Smooth muscle cell (in vitro differentiated cells): ENCODE results near the gene SLC36A2. TPM values are rescaled to one million over a fixed set of nuclear protein-coding genes. Genes with fewer than 3 reads are reported as not detected.

Experiments used
- DNase-seq: peaks from one replicate; lab custom pipeline; 2025; ENCODE audit not compliant: unreplicated experiment; lab: John Stamatoyannopoulos, UW
- H2AFZ ChIP-seq: fragments of 200-600 bp; sonication (generic); 2 replicates; pipeline ENCODE4 v1.6.0; 2016; ENCODE audit warnings: antibody characterized with exemption, low read depth, mild to moderate bottlenecking
- H3F3A ChIP-seq: fragments of 200-600 bp; sonication (generic); 2 replicates; pipeline ENCODE4 v1.6.0; 2017; ENCODE audit warnings: antibody characterized with exemption, low read depth
- H3K27ac ChIP-seq: fragments of 200-600 bp; sonication (generic); 2 replicates; pipeline ENCODE4 v1.5.1; 2016; ENCODE audit warnings: low read depth, mild to moderate bottlenecking
- H3K27me3 ChIP-seq: fragments of 200-600 bp; sonication (generic); 2 replicates; pipeline ENCODE4 v1.6.1; 2016; ENCODE audit warnings: low read depth, mild to moderate bottlenecking
- H3K36me3 ChIP-seq: fragments of 200-600 bp; sonication (generic); 2 replicates; pipeline ENCODE4 v1.5.1; 2016; ENCODE audit warnings: low read depth
- H3K4me1 ChIP-seq: fragments of 200-600 bp; sonication (generic); 2 replicates; pipeline ENCODE4 v1.5.1; 2016; ENCODE audit warnings: low read depth
- H3K4me2 ChIP-seq: fragments of 200-600 bp; sonication (generic); 2 replicates; pipeline ENCODE4 v1.6.0; 2016; ENCODE audit warnings: mild to moderate bottlenecking
- H3K4me3 ChIP-seq: fragments of 200-600 bp; sonication (generic); 2 replicates; pipeline ENCODE4 v1.5.1; 2016; ENCODE audit warnings: mild to moderate bottlenecking
- H3K79me2 ChIP-seq: fragments of 200-600 bp; sonication (generic); 2 replicates; pipeline ENCODE4 v1.6.0; 2016; ENCODE audit warnings: low read depth, mild to moderate bottlenecking
- H3K9ac ChIP-seq: fragments of 200-600 bp; sonication (generic); 2 replicates; pipeline ENCODE4 v1.6.0; 2016; ENCODE audit warnings: low read depth
- H3K9me3 ChIP-seq: fragments of 200-600 bp; sonication (generic); replicated peaks from 2 replicates; pipeline ENCODE4 v1.5.1; 2016; ENCODE audit warnings: low read depth
- H4K20me1 ChIP-seq: fragments of 200-600 bp; sonication (generic); 2 replicates; pipeline ENCODE4 v1.6.0; 2016; ENCODE audit warnings: low read depth
- WGBS: methylation state at CpG from one replicate; pipeline ENCODE4 v1.1.7; 2016; ENCODE audit warnings: low lambda C conversion rate; 5-methylcytosine and 5-hydroxymethylcytosine counted together
- polyA plus RNA-seq: library from polyadenylated mRNA; unstranded; fragments of >200 nt; fragmentation: Nextera tagmentation; extraction: Ambion mirVana; gene quantifications from 2 replicates; pipeline ENCODE4 v1.2.1, GENCODE V29; 2016
- total RNA-seq: library from RNA; depleted of rRNA; stranded (reverse); fragments of >200 nt; gene quantifications from 2 replicates; pipeline ENCODE4 v1.2.3, GENCODE V29; 2014
- TF ChIP-seq, protein P1 (sequence below): fragments of 200-600 bp; sonication (generic); IDR thresholded peaks from 2 replicates; pipeline ENCODE4 v1.5.1; 2017; ENCODE audit warnings: borderline replicate concordance, mild to moderate bottlenecking, antibody characterized with exemption; ENCODE audit not compliant: insufficient read depth, poor library complexity, severe bottlenecking

Gene SLC36A2
- total and polyA plus RNA-seq, 2 experiments from 2014 or later: not detected

DNA sequence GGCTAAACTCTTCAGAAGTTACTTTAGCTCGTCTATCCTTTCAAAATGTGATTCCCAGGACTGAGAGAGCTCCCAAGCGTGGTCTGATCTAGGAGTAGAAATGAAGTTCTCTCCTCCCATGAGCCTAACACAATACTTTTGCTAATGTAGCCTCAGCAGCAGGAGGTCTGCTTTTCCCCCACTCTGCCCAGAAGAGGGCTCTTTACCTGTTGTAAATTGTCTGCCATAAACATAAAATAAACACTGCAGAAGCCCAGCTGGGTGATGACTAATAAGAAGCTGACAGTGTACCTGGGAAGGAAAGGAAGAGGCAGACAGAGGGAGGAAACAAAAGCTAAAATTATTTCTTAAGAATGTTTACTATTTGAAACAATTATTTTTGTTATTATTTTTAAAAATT, 59.2 kb downstream of the SLC36A2 start:
- Histone ChIP-seq H3F3A (no peaks in the 10 kb centered on the region), H3K4me1 (no peaks in the 10 kb centered on the region), H3K9me3 (no peaks in the 10 kb centered on the region), H2AFZ (no peak overlapping the region), H4K20me1 (no peaks in the 10 kb centered on the region), H3K36me3 (no peaks in the 10 kb centered on the region), H3K79me2 (no peaks in the 10 kb centered on the region), H3K4me2 (no peak overlapping the region), H3K27me3 (no peaks in the 10 kb centered on the region), H3K27ac (no peak overlapping the region), H3K4me3 (no peak overlapping the region), H3K9ac (no peak overlapping the region)
- TF ChIP-seq, protein P1, sequence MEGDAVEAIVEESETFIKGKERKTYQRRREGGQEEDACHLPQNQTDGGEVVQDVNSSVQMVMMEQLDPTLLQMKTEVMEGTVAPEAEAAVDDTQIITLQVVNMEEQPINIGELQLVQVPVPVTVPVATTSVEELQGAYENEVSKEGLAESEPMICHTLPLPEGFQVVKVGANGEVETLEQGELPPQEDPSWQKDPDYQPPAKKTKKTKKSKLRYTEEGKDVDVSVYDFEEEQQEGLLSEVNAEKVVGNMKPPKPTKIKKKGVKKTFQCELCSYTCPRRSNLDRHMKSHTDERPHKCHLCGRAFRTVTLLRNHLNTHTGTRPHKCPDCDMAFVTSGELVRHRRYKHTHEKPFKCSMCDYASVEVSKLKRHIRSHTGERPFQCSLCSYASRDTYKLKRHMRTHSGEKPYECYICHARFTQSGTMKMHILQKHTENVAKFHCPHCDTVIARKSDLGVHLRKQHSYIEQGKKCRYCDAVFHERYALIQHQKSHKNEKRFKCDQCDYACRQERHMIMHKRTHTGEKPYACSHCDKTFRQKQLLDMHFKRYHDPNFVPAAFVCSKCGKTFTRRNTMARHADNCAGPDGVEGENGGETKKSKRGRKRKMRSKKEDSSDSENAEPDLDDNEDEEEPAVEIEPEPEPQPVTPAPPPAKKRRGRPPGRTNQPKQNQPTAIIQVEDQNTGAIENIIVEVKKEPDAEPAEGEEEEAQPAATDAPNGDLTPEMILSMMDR: no peak
- WGBS: 49% methylated on average over 2 of the region's 2 CpGs
- DNase-seq: no peak

DNA sequence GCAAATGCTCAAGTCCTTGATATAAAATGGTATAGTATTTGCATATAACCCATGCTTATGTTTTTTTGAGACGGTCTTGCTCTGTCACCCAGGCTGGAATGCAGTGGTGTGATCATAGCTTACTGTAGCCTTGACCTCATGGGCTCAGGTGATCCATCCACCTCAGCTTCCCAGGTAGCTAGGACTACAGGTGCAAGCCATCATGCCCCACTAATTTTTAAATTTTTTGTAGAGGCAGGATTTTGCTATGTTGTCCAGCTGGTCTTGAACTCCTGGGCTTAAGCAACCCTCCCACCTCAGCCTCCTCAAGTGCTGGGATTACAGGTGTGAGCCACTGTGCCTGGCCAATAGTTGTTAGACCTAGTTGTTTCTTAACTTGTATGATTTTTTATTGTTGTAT, 61.1 kb downstream of the SLC36A2 start:
- H3K27ac ChIP-seq: peak overlapping the region; percentile 51
- H2AFZ ChIP-seq: no peak overlapping the region
- no peaks in the 10 kb centered on the region for H3K27me3 ChIP-seq
- H3K4me1 ChIP-seq: no peaks in the 10 kb centered on the region
- no peaks in the 10 kb centered on the region for H4K20me1 ChIP-seq
- no peak overlapping the region for H3K9ac ChIP-seq
- H3K4me3 ChIP-seq: no peak overlapping the region
- no peaks in the 10 kb centered on the region for H3K36me3 ChIP-seq
- H3K79me2 ChIP-seq: no peaks in the 10 kb centered on the region
- no peaks in the 10 kb centered on the region for H3K9me3 ChIP-seq
- H3K4me2 ChIP-seq: no peak overlapping the region
- no peak for DNase-seq
- 78% methylated on average over 1 of the region's 1 CpG for WGBS
- no peaks in the 10 kb centered on the region for H3F3A ChIP-seq
- TF ChIP-seq, protein P1: no peak

DNA sequence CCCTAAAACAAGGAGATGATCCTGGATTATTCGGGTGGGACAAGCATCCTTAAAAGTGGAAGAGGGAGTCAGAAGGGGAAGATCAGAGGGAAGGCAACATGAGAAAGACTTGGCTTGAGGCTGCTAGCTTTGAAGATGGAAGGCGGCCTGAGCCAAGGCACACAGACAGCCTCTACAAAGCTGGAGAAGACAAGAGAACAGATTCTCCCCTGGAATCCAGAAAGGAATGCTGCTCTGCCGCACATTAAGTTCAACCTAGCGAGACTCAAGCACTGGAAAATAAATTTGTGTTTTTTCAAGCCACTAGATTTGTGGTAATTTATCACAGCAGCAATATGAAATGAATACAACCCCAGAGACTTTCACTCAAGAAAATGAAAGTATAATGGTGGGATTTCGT, 61.7 kb downstream of the SLC36A2 start:
- DNase-seq: no peak
- 67% methylated on average over 5 of the region's 5 CpGs for WGBS
- Histone ChIP-seq H4K20me1 (no peaks in the 10 kb centered on the region), H3K27me3 (no peaks in the 10 kb centered on the region), H3K79me2 (no peaks in the 10 kb centered on the region), H3K27ac (peak overlapping the region; percentile 51), H3K9me3 (no peaks in the 10 kb centered on the region), H2AFZ (no peak overlapping the region), H3K9ac (no peak overlapping the region), H3F3A (no peaks in the 10 kb centered on the region), H3K4me1 (no peaks in the 10 kb centered on the region), H3K36me3 (no peaks in the 10 kb centered on the region), H3K4me2 (no peak overlapping the region), H3K4me3 (no peak overlapping the region)
- TF ChIP-seq, protein P1: no peak

DNA sequence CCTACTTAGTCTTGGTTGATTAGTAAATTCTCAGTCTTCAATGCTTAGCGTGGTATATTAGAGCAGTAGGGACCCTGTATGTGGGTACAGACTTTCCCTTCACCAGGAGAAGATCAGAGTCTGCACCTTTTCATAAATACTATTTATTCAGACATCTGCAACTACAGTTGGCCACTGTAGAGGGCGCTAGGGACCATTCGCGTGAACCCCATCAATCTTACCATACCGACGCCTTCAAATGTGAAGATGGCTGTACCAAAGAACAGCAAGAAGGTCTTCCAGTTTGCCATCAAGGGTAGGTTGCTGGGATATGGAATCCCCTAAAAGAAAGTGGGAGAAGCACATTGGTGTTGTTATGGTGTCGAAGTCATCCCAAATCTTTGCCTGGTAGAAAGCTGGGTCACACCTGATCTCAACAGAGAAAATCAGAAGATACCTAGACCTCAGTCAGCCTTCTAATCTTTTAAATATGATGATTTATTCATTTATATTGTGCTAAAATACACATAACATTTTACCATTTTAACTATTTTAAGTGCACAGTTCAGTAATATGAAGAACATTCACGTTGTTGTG, 62.9 kb downstream of the SLC36A2 start:
- no peaks in the 10 kb centered on the region for H3K79me2 ChIP-seq
- H3K27me3 ChIP-seq: no peaks in the 10 kb centered on the region
- 40% methylated on average over 8 of the region's 8 CpGs for WGBS
- H4K20me1 ChIP-seq: no peaks in the 10 kb centered on the region
- DNase-seq: no peak
- H3K4me2 ChIP-seq: no peak overlapping the region
- H3F3A ChIP-seq: no peaks in the 10 kb centered on the region
- no peaks in the 10 kb centered on the region for H3K9me3 ChIP-seq
- no peaks in the 10 kb centered on the region for H3K4me1 ChIP-seq
- H3K36me3 ChIP-seq: no peaks in the 10 kb centered on the region
- H3K4me3 ChIP-seq: no peak overlapping the region
- TF ChIP-seq, protein P1: peak; percentile 25
- H2AFZ ChIP-seq: no peak overlapping the region
- no peak overlapping the region for H3K27ac ChIP-seq
- H3K9ac ChIP-seq: no peak overlapping the region
